DOHH2 (cell line): ENCODE results near the gene ALPL.

Experiments
- H3F3A ChIP-seq: fragments of 200-600 bp; sonication (generic), shearing (Covaris generic); 2 replicates; pipeline ENCODE4 v1.6.0; 2016; ENCODE audit warnings: antibody characterized with exemption, mild to moderate bottlenecking; ENCODE audit not compliant: control insufficient read depth, insufficient read depth
- H3K27ac ChIP-seq: fragments of 200-600 bp; sonication (generic); 2 replicates; pipeline ENCODE4 v1.5.1; 2014; ENCODE audit warnings: low read depth, mild to moderate bottlenecking, low read length, moderate library complexity
- H3K27me3 ChIP-seq: fragments of 200-600 bp; sonication (generic); 2 replicates; pipeline ENCODE4 v1.6.1; 2014; ENCODE audit warnings: mild to moderate bottlenecking, low read length, mixed read lengths; ENCODE audit not compliant: control insufficient read depth
- H3K36me3 ChIP-seq: fragments of 200-600 bp; sonication (generic); 2 replicates; pipeline ENCODE4 v1.6.1; 2014; ENCODE audit warnings: mild to moderate bottlenecking, low read length, moderate library complexity, mixed read lengths; ENCODE audit not compliant: control insufficient read depth
- H3K4me1 ChIP-seq: fragments of 200-600 bp; sonication (generic); 2 replicates; pipeline ENCODE4 v1.6.1; 2014; ENCODE audit warnings: mild to moderate bottlenecking, low read length, mixed read lengths; ENCODE audit not compliant: control insufficient read depth
- H3K4me2 ChIP-seq: fragments of 200-600 bp; sonication (generic); 2 replicates; pipeline ENCODE4 v1.6.0; 2014; ENCODE audit warnings: mild to moderate bottlenecking, low read length, moderate library complexity
- H3K4me3 ChIP-seq: fragments of 200-600 bp; sonication (generic); 2 replicates; pipeline ENCODE4 v1.5.1; 2014; ENCODE audit warnings: mild to moderate bottlenecking, low read length, mixed read lengths
- H3K79me2 ChIP-seq: fragments of 200-600 bp; sonication (generic); 2 replicates; pipeline ENCODE4 v1.6.1; 2014; ENCODE audit warnings: mild to moderate bottlenecking, low read length, mixed read lengths; ENCODE audit not compliant: control insufficient read depth
- H3K9me2 ChIP-seq: fragments of 200-600 bp; sonication (generic); replicated peaks from 2 replicates; pipeline ENCODE4 v1.6.1; 2014; ENCODE audit warnings: mild to moderate bottlenecking, low read length, mixed read lengths; ENCODE audit not compliant: control insufficient read depth
- H3K9me3 ChIP-seq: fragments of 200-600 bp; sonication (generic); 2 replicates; pipeline ENCODE4 v1.6.1; 2014; ENCODE audit warnings: antibody characterized with exemption, low read length, mixed read lengths; ENCODE audit not compliant: control insufficient read depth, insufficient read depth
- H4K20me1 ChIP-seq: fragments of 200-600 bp; sonication (generic); 2 replicates; pipeline ENCODE4 v1.6.0; 2014; ENCODE audit warnings: low read depth, mild to moderate bottlenecking, antibody characterized with exemption, low read length, moderate library complexity; ENCODE audit not compliant: control insufficient read depth, insufficient read depth
- EZH2phosphoT487 ChIP-seq: fragments of 200-600 bp; sonication (generic); IDR thresholded peaks from 2 replicates; pipeline ENCODE4 v1.6.1; 2017; ENCODE audit warnings: borderline replicate concordance, mild to moderate bottlenecking, antibody characterized with exemption, low read length, moderate library complexity, mixed read lengths
- TF ChIP-seq, protein P1 (sequence below): fragments of 200-600 bp; sonication (generic); IDR thresholded peaks from one replicate; pipeline ENCODE4 v1.5.1; 2014; ENCODE audit warnings: antibody characterized with exemption, mild to moderate bottlenecking, low read depth, low read length; ENCODE audit not compliant: poor library complexity, severe bottlenecking

Gene ALPL

GRCh38 chr1:21625390-21626190 is 116.4 kb downstream of the ALPL start:
- H3K36me3 ChIP-seq = no peaks in the 10 kb centered on the region
- no peak overlapping the region for H3K27ac ChIP-seq
- H3K9me2 ChIP-seq = no peaks in the 10 kb centered on the region
- no peak for TF ChIP-seq EZH2phosphoT487
- TF ChIP-seq, protein P1, sequence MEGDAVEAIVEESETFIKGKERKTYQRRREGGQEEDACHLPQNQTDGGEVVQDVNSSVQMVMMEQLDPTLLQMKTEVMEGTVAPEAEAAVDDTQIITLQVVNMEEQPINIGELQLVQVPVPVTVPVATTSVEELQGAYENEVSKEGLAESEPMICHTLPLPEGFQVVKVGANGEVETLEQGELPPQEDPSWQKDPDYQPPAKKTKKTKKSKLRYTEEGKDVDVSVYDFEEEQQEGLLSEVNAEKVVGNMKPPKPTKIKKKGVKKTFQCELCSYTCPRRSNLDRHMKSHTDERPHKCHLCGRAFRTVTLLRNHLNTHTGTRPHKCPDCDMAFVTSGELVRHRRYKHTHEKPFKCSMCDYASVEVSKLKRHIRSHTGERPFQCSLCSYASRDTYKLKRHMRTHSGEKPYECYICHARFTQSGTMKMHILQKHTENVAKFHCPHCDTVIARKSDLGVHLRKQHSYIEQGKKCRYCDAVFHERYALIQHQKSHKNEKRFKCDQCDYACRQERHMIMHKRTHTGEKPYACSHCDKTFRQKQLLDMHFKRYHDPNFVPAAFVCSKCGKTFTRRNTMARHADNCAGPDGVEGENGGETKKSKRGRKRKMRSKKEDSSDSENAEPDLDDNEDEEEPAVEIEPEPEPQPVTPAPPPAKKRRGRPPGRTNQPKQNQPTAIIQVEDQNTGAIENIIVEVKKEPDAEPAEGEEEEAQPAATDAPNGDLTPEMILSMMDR = no peak
- H3K9me3 ChIP-seq = no peaks in the 10 kb centered on the region
- no peak overlapping the region for H3K4me3 ChIP-seq
- H3F3A ChIP-seq = no peaks in the 10 kb centered on the region
- no peaks in the 10 kb centered on the region for H3K79me2 ChIP-seq
- H3K27me3 ChIP-seq = peaks cover 18% of the 10 kb centered on the region
- peaks cover 8% of the 10 kb centered on the region for H3K4me1 ChIP-seq
- no peaks in the 10 kb centered on the region for H4K20me1 ChIP-seq
- no peak overlapping the region for H3K4me2 ChIP-seq

DNA sequence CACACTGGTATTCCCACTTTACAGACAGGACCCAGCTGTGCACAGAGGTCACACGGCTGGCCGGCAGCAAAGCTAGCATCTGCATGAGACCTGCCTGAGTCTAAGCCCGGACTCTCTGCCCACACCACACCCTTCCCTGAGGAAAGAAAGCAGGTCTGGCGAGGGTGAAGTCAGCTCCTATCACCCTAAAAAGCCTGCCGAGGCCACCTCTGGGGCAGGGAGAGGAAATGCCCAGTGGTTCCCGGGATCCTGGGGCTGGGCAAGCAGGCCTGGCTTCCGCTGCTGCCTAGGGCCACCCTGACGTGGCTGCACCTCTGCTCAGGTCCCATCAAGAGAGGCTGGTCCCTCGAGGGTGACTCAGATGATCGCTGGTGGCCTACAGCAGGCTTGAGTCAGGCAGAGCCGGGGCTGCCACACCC is 117.7 kb downstream of the ALPL start:
- H3K9me3 ChIP-seq = no peaks in the 10 kb centered on the region
- peaks cover 4% of the 10 kb centered on the region for H3K27me3 ChIP-seq
- no peaks in the 10 kb centered on the region for H3F3A ChIP-seq
- TF ChIP-seq, protein P1 = no peak
- no peak for TF ChIP-seq EZH2phosphoT487
- no peaks in the 10 kb centered on the region for H3K79me2 ChIP-seq
- no peak overlapping the region for H3K27ac ChIP-seq
- H3K4me3 ChIP-seq = no peak overlapping the region
- H3K36me3 ChIP-seq = no peaks in the 10 kb centered on the region
- H3K4me2 ChIP-seq = no peak overlapping the region
- peaks cover 8% of the 10 kb centered on the region for H3K4me1 ChIP-seq
- H3K9me2 ChIP-seq = no peaks in the 10 kb centered on the region
- no peaks in the 10 kb centered on the region for H4K20me1 ChIP-seq
